Dedifferentiated amniotic fluid mesenchymal stem cell (primary cell): Measurements from ENCODE around the gene DCAF6.

Source experiments
- DNase-seq: peaks from one replicate; pipeline ENCODE4 v3.0.0-alpha.2; 2016; ENCODE audit errors: extremely low spot score

The DCAF6 gene

DNA sequence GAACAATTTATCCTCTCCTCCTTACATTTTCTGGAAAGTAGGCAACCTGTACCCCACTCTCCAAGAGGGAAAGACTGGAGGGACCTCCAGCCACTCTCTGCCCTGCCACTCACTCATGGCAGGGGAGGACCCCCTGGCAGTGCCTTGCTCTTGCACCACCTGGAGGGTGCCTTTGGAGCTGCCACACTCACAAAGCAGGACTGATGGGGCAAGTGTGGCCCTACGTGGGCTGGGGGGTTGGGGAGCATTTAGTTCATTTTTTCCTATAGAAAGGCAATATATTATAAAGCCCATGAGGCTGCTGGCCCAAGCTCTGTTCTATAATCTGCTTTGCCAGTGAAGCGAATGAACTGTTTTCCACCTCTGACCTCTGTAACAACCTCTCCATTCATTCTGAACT is 150.0 kb downstream of the DCAF6 start:
- no peak for DNase-seq

GRCh38 chr1:168087696-168088095 is 151.2 kb downstream of the DCAF6 start:
- no peak for DNase-seq

DNA sequence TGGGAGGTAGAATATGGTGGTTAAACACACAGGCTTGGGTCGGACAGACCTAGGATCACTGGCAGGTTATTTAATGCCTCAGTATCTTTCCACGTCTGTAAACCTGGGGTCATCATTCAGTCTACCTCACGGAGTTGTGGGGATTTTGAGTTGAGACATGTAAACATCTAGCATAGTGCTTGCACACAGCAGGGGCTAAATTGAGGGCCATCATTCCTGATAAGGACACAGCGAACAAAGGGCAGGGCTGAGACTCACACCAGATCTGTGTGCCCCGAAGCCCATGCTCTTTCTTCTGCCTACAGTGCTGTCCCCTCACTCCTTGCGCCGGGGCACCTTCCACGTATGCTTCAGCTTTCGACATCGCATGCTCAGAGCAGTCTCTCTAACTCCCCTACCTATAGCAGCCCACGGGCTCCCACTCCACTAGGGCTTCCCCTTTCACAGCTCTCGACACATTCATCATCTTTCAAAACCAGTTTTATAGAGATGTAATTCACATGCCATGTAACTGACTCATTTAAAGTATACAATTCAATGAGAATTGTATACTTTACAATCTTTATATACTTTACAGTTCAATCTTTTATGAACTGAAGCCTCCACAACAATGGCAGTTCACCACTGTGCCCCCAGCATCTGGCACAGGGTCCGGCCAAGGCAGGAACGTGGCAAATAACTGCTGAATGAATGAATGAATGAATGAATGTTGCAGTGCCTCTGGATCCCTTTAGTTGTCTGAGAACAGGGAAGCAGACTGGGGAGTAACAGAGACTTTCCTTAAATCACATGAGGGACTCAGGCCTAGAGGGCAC is 152.2 kb downstream of the DCAF6 start:
- DNase-seq: no peak

- DNase-seq: no peak
Measured at GRCh38 chr1:168089326-168089978, 153.0 kb downstream of the DCAF6 start.

GRCh38 chr1:168089979-168090337 is 153.5 kb downstream of the DCAF6 start:
- DNase-seq: no peak

DNA sequence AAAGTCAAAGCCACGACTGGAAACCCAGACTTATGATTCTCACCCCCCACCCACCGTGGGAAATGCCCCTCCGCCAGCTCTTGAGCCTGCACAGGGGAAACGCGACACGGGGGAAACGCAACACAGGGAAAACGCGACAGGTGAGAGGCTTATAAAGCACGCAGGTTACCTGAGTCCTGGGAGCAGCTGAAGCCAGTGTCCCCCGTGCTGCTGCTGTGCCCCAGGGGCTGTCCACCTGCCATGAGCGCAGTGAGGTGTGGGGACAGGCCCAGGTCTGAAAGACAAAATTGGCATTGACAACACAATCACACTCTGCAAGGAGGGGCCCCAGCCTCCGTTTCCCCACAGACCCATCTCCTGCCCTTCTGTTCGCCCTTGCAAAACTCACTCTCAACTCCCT is 153.9 kb downstream of the DCAF6 start:
- no peak for DNase-seq

DNA sequence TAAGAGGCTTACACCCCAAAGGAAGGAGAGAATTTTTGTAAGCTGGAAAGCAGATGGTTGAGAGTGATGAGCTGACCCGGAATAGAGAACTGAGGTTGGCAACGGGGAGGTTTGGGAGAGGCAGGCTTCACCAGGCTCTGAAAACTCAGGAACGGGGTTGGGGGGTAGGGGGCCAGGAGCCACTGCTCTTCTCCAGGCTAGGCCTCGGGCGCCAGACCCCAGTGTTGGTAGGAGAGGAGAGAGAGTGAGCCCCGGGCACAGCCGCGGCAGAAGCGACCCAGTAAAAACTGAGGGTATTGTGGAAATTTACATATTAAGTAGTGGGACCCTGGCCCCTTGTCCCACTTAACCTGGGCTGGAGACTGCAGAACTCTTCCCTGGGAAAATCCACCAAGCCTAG is 154.6 kb downstream of the DCAF6 start:
- DNase-seq: no peak

DNA sequence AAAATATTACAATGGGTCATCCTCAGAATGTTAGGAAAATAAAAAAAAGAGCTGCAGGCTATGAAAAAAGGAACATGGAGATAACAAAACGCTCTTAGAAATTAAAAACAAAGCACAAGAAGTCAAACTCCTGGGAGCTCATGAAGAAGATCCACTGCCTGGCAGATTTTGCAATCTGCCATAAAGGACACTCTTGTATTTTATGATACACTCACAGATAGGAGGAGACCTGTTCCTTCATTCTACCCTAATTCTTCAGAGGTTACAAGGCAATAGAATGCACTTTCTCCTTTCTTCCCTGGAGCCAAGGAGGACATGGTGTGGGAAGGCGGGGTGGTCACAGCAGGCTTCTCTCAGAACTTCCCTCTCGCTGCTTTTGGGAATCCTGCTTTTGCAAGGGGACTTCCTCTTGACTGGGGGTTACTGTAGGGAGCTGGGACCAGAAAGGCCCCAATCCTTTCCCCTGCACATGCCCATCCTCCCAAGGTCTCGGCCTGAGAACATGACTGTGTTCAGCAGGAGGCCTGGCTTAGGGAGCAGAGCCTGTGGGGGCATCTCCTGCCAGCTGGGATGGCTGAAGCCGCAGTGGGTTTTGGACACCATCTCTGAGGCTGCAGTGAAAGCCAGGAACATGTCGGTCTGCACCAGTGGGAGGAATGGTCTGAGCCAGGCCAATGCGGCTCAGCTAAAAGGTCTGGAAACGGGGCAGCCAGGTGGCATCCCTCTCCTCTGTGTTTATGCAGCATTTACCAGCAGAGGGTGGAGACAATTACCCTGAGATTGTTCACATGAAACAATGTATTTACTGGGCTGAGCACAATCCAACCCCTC is 155.5 kb downstream of the DCAF6 start:
- no peak for DNase-seq

DNA sequence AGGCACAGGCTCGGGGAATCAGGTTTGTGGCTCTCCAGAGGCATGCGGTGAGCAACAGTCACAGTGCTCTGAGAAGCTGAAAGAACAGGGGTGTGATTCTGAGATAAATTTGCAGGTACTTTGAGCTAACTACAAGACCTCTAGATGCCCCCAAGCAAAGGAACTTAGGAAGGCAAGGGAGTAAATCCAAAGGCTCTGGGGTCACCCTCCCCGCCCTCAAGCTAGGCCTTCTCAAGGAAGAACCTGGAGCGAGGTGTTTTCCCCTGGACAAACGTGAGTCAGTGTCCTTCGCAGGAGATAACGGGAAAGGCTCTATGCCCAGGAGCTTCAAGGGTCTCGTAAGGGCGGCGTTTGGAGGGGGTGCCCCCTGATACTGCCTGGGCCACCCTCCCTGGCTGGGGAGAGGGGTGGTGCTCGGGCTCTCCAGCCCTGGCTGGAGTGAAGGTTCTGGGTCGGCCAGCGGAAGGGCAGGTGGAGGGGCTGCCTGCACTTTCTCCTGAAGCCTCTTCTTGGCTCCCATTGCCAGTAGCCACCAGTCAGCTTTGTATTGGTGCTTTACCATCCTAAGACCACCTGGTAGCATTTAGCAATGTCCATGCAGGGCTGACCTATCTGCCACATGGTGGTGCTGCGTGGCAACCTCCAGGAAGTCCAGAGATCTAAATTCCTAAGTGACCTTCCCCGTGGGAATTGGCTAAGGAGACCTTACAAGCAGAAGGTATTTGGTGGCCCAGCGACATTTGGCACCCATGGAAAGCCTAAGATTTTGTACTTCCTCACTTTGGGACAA is 156.3 kb downstream of the DCAF6 start:
- DNase-seq: no peak

- no peak for DNase-seq
Measured at GRCh38 chr1:168093616-168094015, 157.1 kb downstream of the DCAF6 start.

- DNase-seq: no peak
Measured at GRCh38 chr1:168095476-168095875, 159.0 kb downstream of the DCAF6 start.

- DNase-seq: no peak
Measured at GRCh38 chr1:168096296-168097165, 160.0 kb downstream of the DCAF6 start.

DNA sequence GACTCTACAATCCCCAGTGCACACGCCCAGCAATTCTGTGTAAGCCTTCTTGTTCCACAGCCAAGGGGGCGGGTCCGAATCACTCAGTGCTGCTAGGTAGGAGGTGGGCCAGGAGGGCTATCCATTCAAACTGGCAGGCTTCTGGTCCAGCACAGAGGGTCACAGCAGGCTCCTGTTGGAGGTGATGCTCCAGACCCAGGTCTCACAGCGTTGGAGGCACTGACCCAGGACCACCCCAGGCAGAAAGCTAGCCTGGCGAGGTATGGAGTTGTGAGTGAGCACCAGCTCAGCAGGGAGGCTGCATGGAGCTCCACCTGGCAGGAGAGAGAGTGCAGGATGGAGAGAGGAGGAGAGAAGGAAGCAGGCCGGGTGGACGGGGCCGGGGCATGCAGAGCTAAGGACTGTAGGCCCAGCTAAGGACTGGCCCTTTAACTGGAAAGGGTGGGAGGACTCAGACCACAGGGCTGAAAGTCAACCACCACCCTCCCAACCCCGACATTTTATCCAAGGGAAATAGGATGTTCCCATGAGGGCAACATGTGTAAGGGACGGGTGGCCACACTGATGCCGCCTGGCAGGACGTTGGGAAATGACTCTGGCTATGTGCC is 161.5 kb downstream of the DCAF6 start:
- no peak for DNase-seq

GRCh38 chr1:168098534-168099320 is 162.2 kb downstream of the DCAF6 start:
- no peak for DNase-seq

GRCh38 chr1:168099337-168099801 is 162.9 kb downstream of the DCAF6 start:
- no peak for DNase-seq

- DNase-seq: no peak
Measured at GRCh38 chr1:168100315-168101002, 164.0 kb downstream of the DCAF6 start.

DNA sequence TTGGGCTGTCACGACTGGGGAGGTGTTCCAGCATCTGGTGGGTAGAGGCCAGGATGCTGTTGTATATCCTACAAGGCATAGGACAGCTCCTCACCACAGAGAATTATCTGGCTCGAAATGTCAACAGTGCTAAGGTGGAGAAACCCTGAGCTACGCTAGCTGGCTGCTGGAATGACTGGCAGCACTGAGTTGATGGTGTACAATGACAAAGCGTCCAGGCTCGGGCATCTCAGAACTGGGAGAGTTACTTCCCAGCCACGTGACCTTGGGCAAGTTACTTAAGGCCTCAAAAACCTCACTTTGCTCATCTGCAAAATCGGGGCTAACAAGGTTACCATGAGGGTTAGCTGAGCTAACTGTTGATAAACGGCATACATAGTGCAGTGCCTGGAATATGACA is 164.9 kb downstream of the DCAF6 start:
- no peak for DNase-seq

DNA sequence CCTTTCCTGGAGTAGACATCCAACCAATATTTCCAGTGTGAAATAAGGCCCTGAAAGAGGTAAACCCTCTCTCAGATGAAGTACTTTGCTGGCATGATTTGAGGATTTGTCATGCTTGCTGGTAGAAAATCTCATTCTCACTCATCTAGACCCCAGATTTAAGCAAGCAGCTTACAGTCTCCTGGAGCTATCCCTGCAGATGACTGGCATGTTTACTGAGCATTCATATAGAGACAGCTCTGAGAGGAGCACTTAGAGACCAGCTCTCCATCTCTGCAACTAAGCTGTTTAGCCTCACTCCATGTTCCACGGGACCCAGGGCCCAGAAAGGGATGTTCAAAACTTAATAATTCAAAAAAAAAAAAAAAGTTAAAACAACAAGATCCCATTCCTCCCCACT is 166.0 kb downstream of the DCAF6 start:
- DNase-seq: no peak

GRCh38 chr1:168104535-168104934 is 168.1 kb downstream of the DCAF6 start:
- DNase-seq: no peak
